Regular cardiac myocyte (primary cell): ENCODE data around the gene SH2B3. TPM values are rescaled to one million over a fixed set of nuclear protein-coding genes. Genes with fewer than 3 reads are reported as not detected.

Experiments used
- total RNA-seq: library from RNA; depleted of rRNA; stranded (reverse); fragments of >200 nt; gene quantifications from 2 replicates; pipeline ENCODE4 v1.2.3, GENCODE V29; 2014

The SH2B3 gene
- 34.7 and 112 TPM in 2 replicates for total RNA-seq

DNA sequence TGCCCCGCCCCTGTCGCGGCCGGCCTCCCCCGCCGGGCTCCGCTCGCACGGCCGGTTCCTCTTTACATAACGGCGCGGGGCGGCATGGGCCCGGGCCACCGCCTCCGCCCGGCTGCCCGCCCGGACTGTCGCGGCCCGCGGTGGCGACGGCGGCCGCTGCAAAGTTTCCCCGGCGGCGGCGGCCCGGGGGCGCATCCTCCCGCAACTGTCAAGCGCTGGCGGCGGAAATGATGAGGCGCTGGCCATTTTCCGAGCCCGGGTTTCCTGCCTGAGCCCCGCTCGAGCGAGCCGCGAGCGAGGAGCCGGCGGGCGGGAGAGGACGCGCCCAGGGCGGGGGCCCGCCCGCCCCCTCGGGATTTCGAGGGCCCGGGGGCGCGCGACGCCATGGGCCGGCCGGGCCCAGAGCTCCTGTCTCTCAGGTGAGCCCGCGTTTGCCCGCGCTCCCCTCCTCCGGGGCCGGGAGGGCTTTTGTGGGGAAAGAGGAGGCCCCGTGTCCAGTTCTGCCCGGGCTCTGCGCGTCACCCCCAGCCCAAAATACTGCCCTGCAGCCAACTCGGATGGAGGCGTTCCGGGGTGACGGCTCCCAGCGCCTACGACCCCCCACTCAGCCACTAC is at the start of gene SH2B3:
Gene SH2B3, plus strand, starts transcription at position 65 of the 615 bp plus-strand sequence. CDS start 12,223 bp downstream, outside the sequence.

DNA sequence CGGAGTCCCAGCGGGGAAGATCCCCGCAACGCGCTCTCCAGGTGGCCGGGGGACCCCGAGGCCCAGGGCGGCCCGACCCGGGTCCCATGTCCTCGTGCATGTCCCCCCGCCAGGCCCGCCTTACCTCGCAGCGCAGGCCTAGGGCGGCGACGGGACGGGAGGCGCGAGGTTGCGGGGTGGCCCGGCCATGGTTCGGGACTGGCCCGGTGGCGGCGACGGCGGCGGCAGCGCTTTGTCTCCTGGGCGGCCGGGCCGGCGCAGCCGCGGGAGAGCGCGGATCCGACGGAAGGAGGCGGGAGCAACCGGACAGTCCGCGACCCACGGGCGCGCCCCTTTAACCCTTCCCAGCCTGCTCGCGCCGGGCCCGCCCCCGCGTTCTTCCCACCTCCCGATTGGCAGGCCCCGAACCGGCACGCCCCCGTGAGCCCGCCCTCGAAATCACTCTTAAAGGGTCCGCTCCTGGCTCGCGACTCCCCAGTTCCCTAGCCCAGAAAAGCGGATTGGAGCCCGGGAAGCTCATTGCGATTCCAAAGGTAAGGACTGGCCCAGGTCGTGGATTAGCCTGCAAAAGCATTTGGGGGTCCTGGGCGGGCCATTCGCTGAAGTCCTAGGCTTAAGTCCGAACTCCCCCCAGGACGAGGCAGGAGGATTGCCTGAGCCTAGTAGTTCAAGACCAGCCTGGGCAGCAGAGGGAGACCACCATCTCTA is 36.8 kb upstream of the SH2B3 start, which contains the start of gene PHETA1:
Gene PHETA1, minus strand, starts transcription at position 308 of the 708 bp plus-strand sequence. CDS start 5,668 bp downstream, outside the sequence.

Other genes with a start within 250 kb of the SH2B3 start
- 7.6 and 7.7 TPM in 2 replicates for gene PHETA1, start 36.8 kb upstream of the SH2B3 start, total RNA-seq
- gene ATXN2, start 193.4 kb downstream of the SH2B3 start, total RNA-seq, result 20.7 and 21.4 TPM in 2 replicates